ENCODE results near the gene HOXB9.

HOXB9 gene

GRCh38 chr17:48594538-48595277 lies 31.4 kb downstream of the HOXB9 start:
- DNase-seq, result no peak

DNA sequence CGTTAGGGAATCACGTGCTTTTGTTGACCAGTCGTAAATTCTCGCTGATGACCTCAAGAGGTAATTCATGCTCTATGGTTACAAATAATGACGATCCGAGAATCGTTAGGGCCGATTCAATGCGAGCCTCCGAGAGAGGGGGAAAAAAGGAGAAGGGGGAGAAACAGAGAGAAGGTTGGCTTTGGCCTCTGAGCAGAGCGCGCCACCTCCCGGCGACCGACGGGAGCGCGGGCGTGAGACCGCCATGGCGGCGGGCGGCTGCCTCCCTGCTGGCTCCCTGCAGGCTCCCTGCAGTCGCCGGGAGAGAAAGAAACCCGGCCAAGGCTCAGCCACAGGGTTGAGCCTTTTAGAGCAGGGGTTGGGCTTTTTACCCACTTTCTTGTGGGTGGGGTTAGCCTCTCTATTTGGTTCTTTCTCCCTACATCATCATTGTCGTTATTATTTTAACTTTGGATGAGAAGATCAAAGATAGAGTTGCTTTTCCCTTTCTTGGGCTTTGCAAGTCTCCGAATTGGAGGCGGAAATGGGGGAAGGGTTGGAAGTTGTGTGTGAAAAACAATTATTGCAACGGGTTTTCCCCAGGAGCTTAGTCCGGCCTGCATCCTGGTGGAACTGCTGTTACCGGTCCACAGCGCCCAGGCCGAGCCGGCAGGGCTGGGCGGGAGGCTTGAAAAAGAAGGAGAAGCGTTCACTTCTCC lies 32.2 kb downstream of the HOXB9 start:
- DNase-seq, result peak; percentile 74

DNA sequence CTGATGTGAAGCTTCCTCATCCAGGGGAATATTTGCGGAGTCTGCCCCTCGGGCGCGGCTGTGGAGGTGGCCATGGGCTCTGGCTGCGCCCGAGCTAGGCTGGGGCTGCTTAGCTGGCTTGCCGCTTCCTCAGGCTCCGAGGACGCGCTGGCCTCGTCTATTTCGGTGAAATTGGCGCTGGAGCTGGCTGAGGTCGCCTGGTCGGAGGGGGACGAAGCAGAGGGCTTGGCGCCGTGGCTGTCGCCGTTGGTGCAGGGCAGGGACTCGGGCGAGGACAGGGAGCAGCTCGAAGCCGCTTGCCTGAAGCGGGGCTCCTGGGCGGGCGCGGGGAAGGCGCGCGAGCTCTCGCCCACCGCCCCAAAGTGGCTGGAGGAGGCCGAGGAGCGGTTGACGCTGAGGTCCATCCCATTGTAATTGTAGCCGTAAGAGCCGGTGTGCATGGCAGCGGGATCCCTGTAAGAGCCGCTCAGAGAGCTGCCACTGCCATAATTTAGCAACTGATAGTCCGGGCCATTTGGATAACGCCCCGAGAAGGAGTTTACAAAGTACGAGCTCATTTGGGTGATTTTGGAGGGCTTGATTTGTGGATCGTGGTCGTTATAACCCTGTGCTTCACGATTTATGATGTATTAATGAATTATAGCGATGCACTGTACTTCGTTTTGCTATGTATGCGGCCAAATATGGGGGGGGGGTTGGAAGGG lies 32.9 kb downstream of the HOXB9 start, which contains the start of gene HOXB5:
HOXB5 (minus strand) TSS at position 654 of the 704 bp plus-strand sequence; CDS start at position 557, 97 bp downstream.
- no peak for DNase-seq

- no peak for DNase-seq
These were observed 33.6 kb downstream of the HOXB9 start for GRCh38 chr17:48592577-48592976.

- no peak for DNase-seq
These were observed 34.1 kb downstream of the HOXB9 start for GRCh38 chr17:48592057-48592514.

DNA sequence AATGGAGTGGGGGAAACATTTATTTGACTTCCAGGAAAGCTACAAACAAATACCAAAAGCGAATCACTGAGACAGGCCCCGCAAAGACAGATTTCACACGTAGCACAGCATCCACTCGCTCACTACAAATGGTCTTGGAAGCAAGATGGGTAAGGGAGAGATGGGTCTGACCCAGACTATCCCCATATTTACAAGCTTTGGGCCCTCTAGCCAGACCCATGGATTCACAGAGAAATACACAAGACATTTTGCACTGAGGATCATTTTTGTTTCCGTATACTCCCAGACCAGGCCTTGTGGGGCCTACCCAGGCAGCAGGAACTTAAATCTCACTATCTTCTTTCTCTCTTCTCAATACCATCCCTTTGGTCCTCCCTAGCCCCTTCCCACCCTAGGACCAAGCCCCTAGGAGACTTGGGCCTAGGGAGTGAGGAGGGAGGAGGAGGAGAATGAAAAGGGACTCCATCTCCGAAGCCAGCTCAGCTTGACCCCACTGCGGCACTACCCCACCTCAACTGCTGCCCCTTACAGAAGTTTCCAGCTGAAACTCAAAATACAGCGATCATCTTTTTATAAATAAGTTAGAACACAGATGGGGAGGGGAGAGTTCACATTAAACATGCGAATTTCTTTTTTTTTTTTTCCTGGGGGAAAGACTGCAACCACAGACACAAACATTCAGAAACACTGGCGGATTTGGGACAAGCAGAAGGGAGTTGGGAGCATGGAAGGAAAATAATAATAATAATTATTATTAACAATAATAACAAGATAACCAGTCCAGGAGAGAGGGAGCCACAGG lies 34.7 kb downstream of the HOXB9 start:
- no peak for DNase-seq

GRCh38 chr17:48590607-48591161 lies 35.5 kb downstream of the HOXB9 start:
- DNase-seq, result no peak

DNA sequence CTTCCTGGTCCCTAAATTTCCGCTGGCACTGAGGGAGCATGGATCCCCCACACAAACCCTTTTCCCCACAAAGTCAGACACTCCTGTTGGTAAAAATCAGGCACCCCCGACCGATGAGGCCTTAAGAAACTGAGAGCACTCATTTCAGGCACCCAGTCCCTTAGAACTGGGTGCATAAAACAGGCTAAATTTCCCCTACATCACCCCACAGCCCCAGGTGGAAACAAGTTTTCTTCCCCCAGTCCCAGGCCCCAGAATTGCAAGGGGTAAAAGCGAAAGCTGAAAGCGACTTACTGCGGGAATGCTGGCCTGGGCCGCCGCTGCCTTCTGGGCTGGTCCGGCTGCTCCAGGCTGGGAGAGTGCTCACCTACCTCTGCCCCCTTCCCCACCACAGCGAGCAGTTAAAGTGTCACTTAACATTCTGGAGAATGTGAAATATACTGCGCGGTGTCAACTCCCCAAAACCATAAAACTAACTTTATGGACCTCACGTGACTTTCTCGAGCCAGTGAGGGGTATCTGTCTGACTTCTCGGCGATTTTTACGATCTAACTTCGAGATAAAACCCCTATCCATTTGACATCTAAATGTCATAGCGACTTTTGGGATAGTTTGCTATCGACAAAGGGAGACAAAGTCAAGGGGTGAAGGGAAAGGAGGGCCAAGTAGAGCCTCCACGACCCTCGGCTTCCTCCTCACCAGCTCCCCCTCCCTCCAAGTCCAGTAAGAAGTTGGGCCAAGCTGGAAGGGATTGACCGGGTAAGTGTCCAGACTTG lies 36.1 kb downstream of the HOXB9 start, which contains the start of gene HOXB3:
HOXB3 (minus strand) TSS at position 411 of the 776 bp plus-strand sequence. CDS start 37,767 bp downstream, outside the sequence.
- DNase-seq, result no peak

GRCh38 chr17:48589060-48589830 lies 36.9 kb downstream of the HOXB9 start:
- no peak for DNase-seq

- DNase-seq, result no peak
These were observed 37.6 kb downstream of the HOXB9 start for GRCh38 chr17:48588528-48588927.

DNA sequence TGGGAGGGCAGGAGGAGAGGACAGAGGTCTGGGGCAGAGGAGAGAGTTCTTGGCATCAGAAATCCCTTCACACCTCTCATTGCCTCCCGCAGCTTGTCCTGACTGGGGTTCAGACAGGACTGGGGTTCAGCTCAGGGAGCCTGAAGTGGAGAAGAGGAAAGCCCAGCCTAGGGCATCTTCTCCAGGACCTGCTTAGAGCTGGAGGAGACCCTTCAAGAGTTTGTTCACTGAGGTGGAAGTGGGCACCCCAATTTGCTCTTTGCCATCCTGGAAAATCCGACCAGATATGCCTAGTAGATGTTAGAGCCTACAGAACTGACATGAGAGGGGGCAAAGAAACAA lies 38.1 kb downstream of the HOXB9 start:
- no peak for DNase-seq

- DNase-seq, result no peak
These were observed 38.7 kb downstream of the HOXB9 start for GRCh38 chr17:48587276-48588073.

- no peak for DNase-seq
These were observed 39.6 kb downstream of the HOXB9 start for GRCh38 chr17:48586355-48587258.

- DNase-seq, result no peak
These were observed 41.9 kb downstream of the HOXB9 start for GRCh38 chr17:48584223-48584741.

DNA sequence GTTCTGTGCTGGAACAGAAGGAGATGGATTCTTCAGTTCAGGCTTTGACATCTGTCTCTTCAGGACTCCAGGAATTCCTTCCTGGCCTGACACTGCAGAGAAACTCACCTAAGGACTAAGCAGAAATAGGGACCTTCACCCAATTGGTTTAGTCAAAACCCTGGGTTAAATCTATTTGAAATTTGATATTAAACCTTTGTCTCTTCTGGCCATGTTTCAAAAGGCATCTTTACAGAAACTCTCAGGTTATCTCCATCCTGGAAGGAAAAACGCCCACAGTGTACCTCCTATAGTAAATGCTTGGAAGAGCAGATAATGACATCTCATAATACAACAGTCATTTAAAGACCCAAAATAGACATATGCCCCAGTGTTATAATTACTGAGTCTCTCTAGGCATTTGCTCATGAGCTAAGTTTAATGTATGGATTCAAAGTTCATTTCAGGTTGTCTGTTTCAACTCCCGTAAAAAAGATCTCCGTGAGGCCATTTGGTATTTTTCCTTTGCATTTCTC lies 42.4 kb downstream of the HOXB9 start:
- DNase-seq, result no peak

GRCh38 chr17:48582750-48583069 lies 43.4 kb downstream of the HOXB9 start:
- no peak for DNase-seq

DNA sequence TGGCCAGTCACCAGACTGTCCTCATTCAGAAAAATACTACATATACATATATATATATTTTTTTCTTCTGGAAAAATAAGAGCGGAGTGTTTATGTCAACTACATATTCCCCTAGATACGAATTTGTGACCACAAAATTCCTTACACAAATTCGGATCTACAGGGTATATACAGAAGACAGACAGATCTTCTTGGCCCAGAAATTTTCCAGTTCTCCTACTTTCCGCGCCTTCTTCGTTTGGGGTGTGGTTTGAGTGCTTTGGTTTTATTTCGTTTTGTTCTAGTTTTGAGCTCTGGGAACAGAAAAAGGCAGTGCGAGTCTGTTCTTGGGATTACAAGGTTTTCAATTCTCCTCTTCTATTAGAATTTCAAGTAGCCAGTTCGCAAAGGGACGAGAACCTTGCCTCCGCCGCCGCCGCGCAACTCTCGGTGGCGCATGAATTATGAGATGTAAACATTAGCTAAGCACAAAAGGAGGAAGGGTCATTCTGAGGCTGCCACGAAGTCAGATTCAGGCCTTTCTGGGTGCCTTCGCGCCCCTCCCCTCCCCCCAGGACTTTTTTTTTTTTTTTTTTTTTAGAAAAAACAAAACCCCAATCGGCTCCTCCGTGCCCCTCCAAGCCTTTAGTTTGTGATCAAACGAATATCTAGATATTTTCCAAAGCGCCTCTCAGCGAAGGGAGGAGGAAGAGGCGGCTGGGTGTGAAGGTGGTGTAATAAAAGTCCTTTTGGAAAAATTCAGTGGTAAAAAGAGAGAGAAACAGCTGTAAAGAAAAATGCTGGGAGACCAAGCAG lies 46.2 kb downstream of the HOXB9 start:
- DNase-seq, result no peak

GRCh38 chr17:48579471-48579759 lies 46.7 kb downstream of the HOXB9 start:
- DNase-seq, result no peak

All from EL (cell line).